Esophagus (tissue), 2 donors: ENCODE data around the gene ZNF44. TPM values are rescaled to one million over a fixed set of nuclear protein-coding genes. Genes with fewer than 3 reads are reported as not detected.

ENCODE experiments used
- H3K27ac ChIP-seq, 2 donors: one replicate each; pipeline ENCODE4 v1.5.1; 2013; ENCODE audit warnings: low read depth in 2 of 2, mild to moderate bottlenecking in 2 of 2, inconsistent platforms in 1 of 2, low read length in 1 of 2, moderate library complexity in 1 of 2
- H3K27me3 ChIP-seq, 2 donors: one replicate each; pipeline ENCODE4 v1.6.1; 2013; ENCODE audit warnings: low read length in 2 of 2, control low read depth in 1 of 2, mild to moderate bottlenecking in 1 of 2; ENCODE audit not compliant: insufficient read depth in 2 of 2, control insufficient read depth in 1 of 2
- H3K36me3 ChIP-seq, 2 donors: one replicate each; pipeline ENCODE4 v1.6.1; 2013; ENCODE audit warnings: low read length in 1 of 2; ENCODE audit not compliant: control insufficient read depth in 2 of 2, insufficient read depth in 2 of 2
- H3K4me1 ChIP-seq, 2 donors: one replicate each; pipeline ENCODE4 v1.6.1; 2013; ENCODE audit warnings: low read length in 1 of 2; ENCODE audit not compliant: control insufficient read depth in 2 of 2, insufficient read depth in 2 of 2
- H3K4me3 ChIP-seq, 2 donors: one replicate each; pipeline ENCODE4 v1.5.1; 2013; ENCODE audit warnings: low read length in 2 of 2, mild to moderate bottlenecking in 2 of 2, low read depth in 1 of 2, moderate library complexity in 1 of 2
- H3K9me3 ChIP-seq, 2 donors: one replicate each; pipeline ENCODE4 v1.6.1; 2013; ENCODE audit warnings: mild to moderate bottlenecking in 2 of 2, low read depth in 1 of 2, low read length in 1 of 2, moderate library complexity in 1 of 2; ENCODE audit not compliant: control insufficient read depth in 2 of 2, insufficient read depth in 1 of 2
- WGBS, 2 donors: extraction: QIAGEN DNeasy Blood & Tissue Kit; methylation state at CpG; one replicate each; pipeline ENCODE4 v1.1.7; 2013; 5-methylcytosine and 5-hydroxymethylcytosine counted together
- polyA plus RNA-seq, 2 donors: library from polyadenylated mRNA; stranded (reverse); fragments of 200-250 nt; gene quantifications; one replicate each; pipeline ENCODE4 v1.2.3, GENCODE V29; 2013
- donor health status: healthy with polysubstance abuse.
- donor health status: Bipolar disorder and iron deficiency.

Gene ZNF44
- polyA plus RNA-seq, 2 donors = 5.7 TPM

GRCh38 chr19:12270854-12271253 is 23.8 kb downstream of the ZNF44 start:
- Histone ChIP-seq H3K4me3 (no peak overlapping the region), H3K36me3 (peaks cover 3 to 9% of the 10 kb centered on the region in 2 donors), H3K9me3 (peaks cover 9 to 25% of the 10 kb centered on the region in 2 donors)

DNA sequence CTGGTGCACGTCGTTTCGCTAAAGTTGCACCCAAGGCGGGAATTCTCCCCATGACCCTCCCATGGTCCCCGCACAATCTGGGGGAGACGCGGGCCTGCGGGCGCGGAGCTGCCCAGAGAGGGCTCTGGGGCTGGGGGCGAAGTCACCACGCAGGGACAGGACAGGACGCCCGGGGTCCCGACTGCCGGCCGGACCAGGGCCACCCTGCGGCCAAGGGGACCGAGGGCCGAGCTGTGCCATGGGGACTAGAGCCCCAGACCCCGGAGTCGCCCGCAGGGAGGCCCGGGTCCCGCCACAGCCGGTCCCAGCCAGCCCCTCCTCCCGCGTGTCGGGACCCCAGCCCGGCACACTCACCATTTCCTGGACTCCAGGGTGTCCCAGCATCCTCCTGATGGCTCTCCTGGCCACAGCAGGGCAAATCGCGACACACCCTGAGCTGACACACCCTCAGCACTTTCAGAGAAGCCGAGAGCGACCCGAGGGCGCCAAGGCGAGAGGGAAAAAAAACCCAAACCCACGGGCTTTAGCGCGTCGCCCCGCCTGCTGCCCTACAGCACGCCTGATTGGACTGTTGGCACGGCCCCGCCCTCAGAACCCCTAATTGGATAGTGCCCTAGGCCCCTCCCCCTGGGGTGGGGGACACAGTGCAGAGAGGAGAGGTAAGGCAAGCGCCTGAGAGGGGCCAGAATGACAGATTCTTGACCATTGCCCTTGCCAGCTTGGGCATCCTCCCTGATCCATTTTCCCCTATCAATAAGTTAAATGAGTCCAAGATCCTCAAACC is 28.6 kb downstream of the ZNF44 start:
- 65 to 79% methylated on average over 30 to 46 of the region's 46 CpGs for WGBS, 2 donors
- Histone ChIP-seq H3K27ac (no peak overlapping the region), H3K9me3 (peaks cover 7 to 18% of the 10 kb centered on the region in 2 donors), H3K4me1 (no peaks in the 10 kb centered on the region), H3K27me3 (no peaks in the 10 kb centered on the region), H3K4me3 (no peak overlapping the region), H3K36me3 (no peaks in the 10 kb centered on the region)

More at GRCh38 chr19:12270854-12271253, 23.8 kb downstream of the ZNF44 start:
- Histone ChIP-seq H3K27ac (no peak overlapping the region), H3K27me3 (no peaks in the 10 kb centered on the region), H3K4me1 (no peaks in the 10 kb centered on the region)
- 98 to 100% methylated on average over 2 of the region's 2 CpGs for WGBS, 2 donors

DNA sequence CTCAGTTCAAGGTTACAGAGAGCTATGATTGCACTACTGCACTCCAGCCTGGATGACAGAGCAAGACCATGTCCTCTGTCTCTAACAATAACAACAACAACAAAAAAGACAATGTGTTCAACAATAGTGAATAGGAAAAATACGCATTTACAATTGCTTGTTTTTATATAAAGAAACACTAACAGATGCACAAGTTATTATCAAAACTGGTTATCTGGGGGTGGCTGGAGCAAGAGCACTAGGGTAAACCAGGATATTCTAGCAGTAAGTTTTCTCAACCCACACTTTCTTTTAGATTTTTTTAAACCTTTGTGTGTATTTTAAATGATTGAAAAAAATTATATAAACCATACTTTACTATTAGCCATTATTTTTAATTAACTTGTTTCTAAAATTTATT is 33.1 kb downstream of the ZNF44 start:
- Histone ChIP-seq H3K4me3 (no peak overlapping the region), H3K9me3 (peaks cover 13 to 17% of the 10 kb centered on the region in 2 donors), H3K27ac (no peak overlapping the region), H3K4me1 (no peaks in the 10 kb centered on the region), H3K36me3 (no peaks in the 10 kb centered on the region), H3K27me3 (no peaks in the 10 kb centered on the region)
- WGBS, 2 donors = 95 to 97% methylated on average over 1 of the region's 1 CpG

GRCh38 chr19:12260861-12261260 is 33.8 kb downstream of the ZNF44 start:
- H3K9me3 ChIP-seq = peaks cover 9 to 12% of the 10 kb centered on the region in 2 donors
- H3K4me1 ChIP-seq = no peaks in the 10 kb centered on the region
- H3K36me3 ChIP-seq = no peaks in the 10 kb centered on the region
- H3K27me3 ChIP-seq = no peaks in the 10 kb centered on the region
- H3K27ac ChIP-seq = no peak overlapping the region
- 88 to 90% methylated on average over 3 of the region's 3 CpGs for WGBS, 2 donors
- no peak overlapping the region for H3K4me3 ChIP-seq

GRCh38 chr19:12260236-12260635 is 34.4 kb downstream of the ZNF44 start:
- Histone ChIP-seq H3K9me3 (peaks cover 7 to 12% of the 10 kb centered on the region in 2 donors), H3K27ac (no peak overlapping the region), H3K36me3 (no peaks in the 10 kb centered on the region), H3K27me3 (no peaks in the 10 kb centered on the region), H3K4me3 (no peak overlapping the region), H3K4me1 (no peaks in the 10 kb centered on the region)
- WGBS, 2 donors = 95 to 97% methylated on average over 23 of the region's 23 CpGs

DNA sequence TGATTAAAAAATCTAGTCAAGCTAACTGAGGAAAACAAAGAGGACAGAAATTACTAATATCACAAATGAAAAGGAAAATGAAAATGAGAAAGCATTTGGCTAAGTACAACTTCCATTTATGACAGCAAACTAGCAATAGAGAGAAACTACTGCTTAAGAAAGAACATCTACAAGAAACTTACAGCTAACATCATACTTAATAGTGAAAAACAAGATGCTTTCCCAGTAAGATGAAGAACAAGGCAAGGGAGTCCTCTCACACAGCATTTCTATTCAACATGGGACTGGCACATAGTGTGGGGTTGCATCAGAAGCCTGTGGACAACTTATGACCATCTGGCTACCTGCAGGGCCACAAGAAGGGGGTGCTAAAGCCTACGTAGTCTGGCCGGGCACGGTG is 39.3 kb downstream of the ZNF44 start:
- Histone ChIP-seq H3K4me1 (no peaks in the 10 kb centered on the region), H3K27me3 (no peaks in the 10 kb centered on the region), H3K36me3 (no peaks in the 10 kb centered on the region), H3K4me3 (no peak overlapping the region), H3K9me3 (peaks cover 3 to 6% of the 10 kb centered on the region in 2 donors), H3K27ac (no peak overlapping the region)
- WGBS, 2 donors = 81 to 88% methylated on average over 3 of the region's 3 CpGs

- WGBS, 2 donors = 97% methylated on average over 5 of the region's 5 CpGs
- peaks cover 2 to 5% of the 10 kb centered on the region in 2 donors for H3K9me3 ChIP-seq
- H3K4me1 ChIP-seq = no peaks in the 10 kb centered on the region
- no peak overlapping the region for H3K27ac ChIP-seq
- H3K36me3 ChIP-seq = peaks cover 0 to 4% of the 10 kb centered on the region in 2 donors
- H3K4me3 ChIP-seq = no peak overlapping the region
- H3K27me3 ChIP-seq = no peaks in the 10 kb centered on the region
Measured at GRCh38 chr19:12247644-12248222, 47.0 kb downstream of the ZNF44 start.

- peaks cover 2 to 3% of the 10 kb centered on the region in 2 donors for H3K9me3 ChIP-seq
- H3K27me3 ChIP-seq = no peaks in the 10 kb centered on the region
- no peak overlapping the region for H3K27ac ChIP-seq
- peaks cover 0 to 4% of the 10 kb centered on the region in 2 donors for H3K36me3 ChIP-seq
- no peaks in the 10 kb centered on the region for H3K4me1 ChIP-seq
- 93 to 95% methylated on average over 2 of the region's 2 CpGs for WGBS, 2 donors
- no peak overlapping the region for H3K4me3 ChIP-seq
Measured at GRCh38 chr19:12244370-12244769, 50.3 kb downstream of the ZNF44 start.

DNA sequence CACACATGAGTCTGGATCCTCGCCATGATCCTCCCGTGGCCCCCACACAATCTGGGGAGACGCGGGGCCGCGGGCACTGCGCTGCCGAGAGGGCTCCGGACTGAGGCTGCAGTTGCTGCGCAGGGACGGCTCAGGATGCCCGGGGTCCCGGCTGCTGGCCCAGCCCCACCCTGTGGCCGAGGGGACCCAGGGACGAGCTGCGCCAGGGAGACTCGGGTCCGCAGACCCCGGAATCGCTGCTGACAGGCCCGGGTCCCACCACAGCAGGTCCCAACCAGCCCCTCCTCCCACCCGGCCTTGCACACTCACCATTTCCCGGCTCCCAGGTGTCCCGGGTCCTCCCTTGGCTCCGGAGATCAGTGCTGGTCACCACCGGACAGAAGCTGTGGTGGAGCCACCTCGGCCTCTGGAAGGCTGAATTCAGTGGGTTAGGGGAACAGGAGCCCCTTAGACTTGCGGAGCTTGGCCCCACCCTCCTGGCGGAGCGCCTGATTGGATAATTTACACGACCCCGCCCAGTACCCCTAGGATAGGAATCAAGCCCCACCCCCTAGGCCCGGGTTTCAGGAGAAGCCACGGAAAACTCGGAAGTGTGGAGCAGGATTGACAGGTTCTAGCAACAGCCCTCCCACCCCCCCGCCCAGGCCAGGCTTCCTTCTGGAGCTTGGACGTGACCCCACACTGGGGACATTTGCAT is 57.4 kb downstream of the ZNF44 start:
- H3K4me3 ChIP-seq = no peak overlapping the region
- H3K27ac ChIP-seq = no peak overlapping the region
- peaks cover 0 to 4% of the 10 kb centered on the region in 2 donors for H3K36me3 ChIP-seq
- H3K4me1 ChIP-seq = no peaks in the 10 kb centered on the region
- no peaks in the 10 kb centered on the region for H3K27me3 ChIP-seq
- 96 to 97% methylated on average over 37 of the region's 37 CpGs for WGBS, 2 donors
- peaks cover 5 to 6% of the 10 kb centered on the region in 2 donors for H3K9me3 ChIP-seq
